Measurements from ENCODE around the gene RYR2.

DNA sequence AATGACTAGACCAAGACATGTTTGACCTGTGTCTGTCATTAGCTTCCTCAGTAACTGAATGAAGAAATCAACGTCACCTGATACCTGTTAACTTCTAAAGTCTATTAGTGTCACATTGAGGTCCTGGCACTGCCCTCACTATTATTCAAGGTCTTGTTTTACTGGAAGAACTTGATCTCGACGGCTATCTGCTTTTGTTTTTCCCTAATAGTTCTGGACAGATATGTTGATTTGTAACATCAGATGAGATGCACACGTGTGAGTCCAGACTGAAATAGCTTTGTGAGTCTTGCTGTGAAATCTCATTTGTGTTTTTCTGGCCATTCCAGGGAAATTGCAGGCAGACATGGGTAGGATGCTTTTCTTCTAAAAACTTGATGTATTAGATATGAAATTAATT is 159.2 kb downstream of the RYR2 start:
- TF ChIP-seq CTCF (IDR thresholded peaks at IDR 0.05) (no peak), POLR2A (IDR thresholded peaks at IDR 0.05) (no peak)

All from esophagus squamous epithelium (tissue), 4 donors.